GM13977 (cell line): Measurements from ENCODE around the gene IFNA8.
"Not testable (repeated sequence)": the region's sequence is repeated elsewhere in the genome, so short reads cannot be mapped to it uniquely, and the experiment has no call there.

Experiments
- DNase-seq: peaks from one replicate; pipeline ENCODE4 v3.0.0; 2012; ENCODE audit warnings: low spot score
- in situ Hi-C: fragments of 300-500 bp; cut with MboI; formaldehyde crosslinking; loops from one replicate; pipeline ENCODE4 v1.12.0; 2022; ENCODE audit warnings: low sequenced_read_pairs, low pct_unique_long_range_greater_than_20kb, mixed read lengths, inconsistent platforms; ENCODE audit not compliant: unreplicated experiment
- TF ChIP-seq, protein P1 (sequence below): IDR thresholded peaks from 2 replicates; pipeline ENCODE4 v1.5.1; 2012; ENCODE audit warnings: mild to moderate bottlenecking, control low read depth; ENCODE audit not compliant: insufficient read depth; ENCODE audit errors: extremely low read depth, missing control alignments

IFNA8 gene

DNA sequence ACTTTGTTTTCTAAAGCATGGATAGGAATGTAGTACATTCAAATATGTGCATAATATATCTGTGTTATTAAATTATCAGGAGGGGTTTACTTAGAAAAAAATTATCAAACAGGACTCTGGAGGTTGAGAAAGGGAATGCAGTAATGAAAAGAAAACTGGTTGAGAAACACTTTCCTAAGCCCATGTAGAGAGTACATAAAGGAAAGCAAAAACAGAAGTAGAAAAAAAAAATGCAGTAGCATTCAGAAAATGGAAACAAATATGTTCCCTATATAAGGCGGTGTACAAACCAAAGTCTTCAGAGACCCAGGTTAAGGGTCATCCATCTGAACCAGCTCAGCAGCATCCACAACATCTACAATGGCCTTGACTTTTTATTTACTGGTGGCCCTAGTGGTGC is at the start of gene IFNA8:
TSS of gene IFNA8 (plus strand) at position 301 of the 400 bp plus-strand sequence. CDS start at position 361, 60 bp downstream.
- in situ Hi-C loops, result no loop called here

DNA sequence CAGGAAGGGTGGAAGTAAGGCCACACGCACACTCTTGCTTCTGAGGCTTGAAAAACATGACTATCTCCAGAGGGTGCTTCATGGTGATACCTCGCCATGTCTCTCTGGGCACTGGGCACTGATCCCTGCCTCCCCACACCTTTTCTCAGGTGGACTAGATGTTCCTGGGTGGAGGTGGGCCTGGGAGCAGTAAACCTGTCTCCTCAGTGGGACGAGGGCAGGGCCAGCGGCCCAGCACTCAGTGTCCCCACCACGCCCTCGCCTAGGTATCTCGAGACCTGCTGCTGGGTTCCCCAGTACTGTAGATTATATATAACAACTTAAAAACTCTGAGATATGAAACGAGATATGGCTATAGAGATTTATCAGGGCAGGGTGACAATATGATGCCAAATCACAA is 46.6 kb upstream of the IFNA8 start:
- TF ChIP-seq, protein P1, sequence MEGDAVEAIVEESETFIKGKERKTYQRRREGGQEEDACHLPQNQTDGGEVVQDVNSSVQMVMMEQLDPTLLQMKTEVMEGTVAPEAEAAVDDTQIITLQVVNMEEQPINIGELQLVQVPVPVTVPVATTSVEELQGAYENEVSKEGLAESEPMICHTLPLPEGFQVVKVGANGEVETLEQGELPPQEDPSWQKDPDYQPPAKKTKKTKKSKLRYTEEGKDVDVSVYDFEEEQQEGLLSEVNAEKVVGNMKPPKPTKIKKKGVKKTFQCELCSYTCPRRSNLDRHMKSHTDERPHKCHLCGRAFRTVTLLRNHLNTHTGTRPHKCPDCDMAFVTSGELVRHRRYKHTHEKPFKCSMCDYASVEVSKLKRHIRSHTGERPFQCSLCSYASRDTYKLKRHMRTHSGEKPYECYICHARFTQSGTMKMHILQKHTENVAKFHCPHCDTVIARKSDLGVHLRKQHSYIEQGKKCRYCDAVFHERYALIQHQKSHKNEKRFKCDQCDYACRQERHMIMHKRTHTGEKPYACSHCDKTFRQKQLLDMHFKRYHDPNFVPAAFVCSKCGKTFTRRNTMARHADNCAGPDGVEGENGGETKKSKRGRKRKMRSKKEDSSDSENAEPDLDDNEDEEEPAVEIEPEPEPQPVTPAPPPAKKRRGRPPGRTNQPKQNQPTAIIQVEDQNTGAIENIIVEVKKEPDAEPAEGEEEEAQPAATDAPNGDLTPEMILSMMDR, result no peak
- in situ Hi-C loops, result no loop called here
- no peak for DNase-seq

More for the DNA sequence above, at the start of gene IFNA8:
- DNase-seq, result no peak
- TF ChIP-seq, protein P1, result no peak

DNA sequence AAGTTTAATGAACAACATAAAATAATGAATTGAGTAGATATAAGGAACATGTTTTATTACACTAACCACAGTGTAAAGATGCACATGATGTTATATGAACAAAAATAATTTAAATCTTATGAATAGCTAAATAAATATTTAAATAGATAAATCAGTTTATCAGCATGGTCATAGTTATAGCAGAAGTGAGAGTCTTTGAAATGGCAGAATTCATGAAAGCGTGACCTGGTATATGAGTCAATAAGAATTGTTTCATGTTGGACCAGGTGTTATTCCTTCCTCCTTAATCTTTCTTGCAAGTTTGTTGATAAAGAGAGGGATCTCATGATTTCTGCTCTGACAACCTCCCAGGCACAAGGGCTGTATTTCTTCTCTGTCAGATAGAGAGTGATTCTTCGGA is 41.7 kb upstream of the IFNA8 start:
- in situ Hi-C loops, DNase-seq: not testable (repeated sequence)

DNA sequence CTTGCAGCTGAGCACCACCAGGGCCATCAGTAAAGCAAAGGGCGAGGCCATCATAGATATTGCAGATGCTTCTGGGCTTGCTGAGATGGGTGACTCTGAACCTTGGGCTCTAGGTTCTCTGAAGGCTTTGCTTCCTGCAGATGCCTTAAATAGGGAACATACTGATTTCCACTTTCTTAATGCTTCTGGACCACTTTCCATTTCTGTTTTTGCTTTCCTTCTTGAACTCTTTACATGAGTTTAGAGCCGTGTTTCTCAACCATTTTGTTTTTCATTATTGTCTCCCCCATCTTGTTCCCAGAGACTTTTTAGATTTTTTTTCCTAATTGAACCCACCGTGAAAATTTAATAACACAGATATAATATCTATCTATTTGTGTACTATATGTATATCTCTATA is 41.0 kb upstream of the IFNA8 start, which contains the start of gene IFNA13:
TSS of gene IFNA13 (minus strand) at position 101 of the 400 bp plus-strand sequence. CDS start at position 54, 47 bp downstream.
- no peak for DNase-seq
- TF ChIP-seq, protein P1, result no peak
- in situ Hi-C loops, result no loop called here

DNA sequence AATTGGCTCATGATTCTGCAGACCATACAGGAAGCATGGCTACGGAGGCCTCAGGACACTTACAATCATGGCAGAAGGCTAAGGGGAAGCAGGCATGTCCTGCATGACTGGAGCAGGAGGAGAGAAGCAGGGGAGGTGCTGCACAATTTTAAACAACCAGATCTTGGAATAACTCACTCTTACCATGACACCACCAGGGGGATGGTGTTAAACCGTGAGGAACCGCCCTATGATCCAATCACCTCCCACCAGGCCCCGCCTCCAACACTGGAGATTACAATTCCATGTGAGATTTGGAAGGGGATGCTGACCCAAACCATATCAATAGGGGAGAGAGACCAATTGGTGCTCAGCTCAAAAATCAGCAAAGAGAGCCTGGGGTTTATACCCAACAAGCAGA is 37.5 kb upstream of the IFNA8 start:
- DNase-seq, in situ Hi-C loops: not testable (repeated sequence)

DNA sequence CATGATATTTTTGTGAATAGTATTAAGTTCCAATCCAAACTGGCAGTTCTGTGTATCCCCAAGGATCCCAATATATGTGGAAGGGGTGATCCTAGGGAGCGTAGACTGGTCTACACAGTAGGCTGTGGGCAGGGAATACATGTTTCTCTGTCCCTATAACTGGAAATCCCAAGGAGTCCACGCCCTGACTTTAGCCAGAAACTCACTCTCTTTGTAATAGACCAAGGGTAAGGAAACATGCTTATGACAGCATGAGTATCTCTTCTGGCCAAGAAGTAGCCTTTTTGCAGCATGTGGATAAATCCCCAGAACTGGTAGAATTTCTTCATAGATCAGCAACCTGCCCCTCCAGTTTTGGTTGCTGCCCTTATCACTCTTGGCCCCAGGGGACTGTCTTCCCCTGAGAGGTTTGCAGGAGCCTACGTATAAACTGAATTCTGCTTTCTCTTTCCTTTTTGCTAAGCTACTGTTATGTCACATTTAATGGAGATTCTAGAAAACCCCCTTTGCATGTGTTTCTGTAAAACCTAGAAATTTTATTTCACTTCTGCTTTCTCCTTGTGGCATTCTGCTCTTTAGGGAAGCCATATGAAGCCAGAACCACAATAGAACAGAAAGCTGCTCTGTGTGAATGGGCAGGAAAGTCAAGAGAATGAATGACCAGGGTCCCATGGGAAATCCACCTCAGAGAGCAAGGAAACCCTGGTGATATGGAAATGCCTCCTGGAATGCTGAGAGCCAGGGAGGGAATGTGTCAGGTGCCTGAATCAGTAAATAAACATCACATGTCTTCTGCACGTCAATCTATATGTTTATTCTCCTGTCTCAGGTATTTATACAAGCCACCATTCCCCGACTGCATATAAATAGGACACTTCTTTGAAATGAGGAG is 27.2 kb upstream of the IFNA8 start:
- in situ Hi-C loops, result no loop called here
- peak; percentile 62 for DNase-seq

DNA sequence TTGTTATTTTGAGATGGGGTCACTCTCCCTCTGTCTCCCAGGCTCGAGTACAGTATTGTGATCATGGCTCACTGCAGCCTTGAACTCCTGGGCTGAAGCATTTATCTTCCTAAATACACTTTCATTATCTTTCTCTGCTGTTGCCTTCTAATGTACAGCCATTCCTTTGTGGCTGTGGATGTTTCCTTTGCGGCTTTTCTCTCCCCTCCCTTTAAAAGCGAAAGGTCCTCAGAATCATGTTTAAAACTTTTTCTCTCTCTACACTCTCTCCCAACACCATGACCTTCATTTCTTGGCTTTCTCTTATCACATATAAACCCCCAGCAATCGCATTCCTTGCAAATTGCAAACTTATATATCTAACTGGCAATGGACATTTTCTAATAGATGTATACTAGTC is 25.3 kb upstream of the IFNA8 start:
- in situ Hi-C loops, result no loop called here
- no peak for DNase-seq
- TF ChIP-seq, protein P1, result no peak

More for the DNA sequence above, 27.2 kb upstream of the IFNA8 start:
- TF ChIP-seq, protein P1, result no peak
